Measurements from ENCODE around the gene FBXO39.
"Not testable (repeated sequence)": the region's sequence is repeated elsewhere in the genome, so short reads cannot be mapped to it uniquely, and the experiment has no call there.

Gene FBXO39

DNA sequence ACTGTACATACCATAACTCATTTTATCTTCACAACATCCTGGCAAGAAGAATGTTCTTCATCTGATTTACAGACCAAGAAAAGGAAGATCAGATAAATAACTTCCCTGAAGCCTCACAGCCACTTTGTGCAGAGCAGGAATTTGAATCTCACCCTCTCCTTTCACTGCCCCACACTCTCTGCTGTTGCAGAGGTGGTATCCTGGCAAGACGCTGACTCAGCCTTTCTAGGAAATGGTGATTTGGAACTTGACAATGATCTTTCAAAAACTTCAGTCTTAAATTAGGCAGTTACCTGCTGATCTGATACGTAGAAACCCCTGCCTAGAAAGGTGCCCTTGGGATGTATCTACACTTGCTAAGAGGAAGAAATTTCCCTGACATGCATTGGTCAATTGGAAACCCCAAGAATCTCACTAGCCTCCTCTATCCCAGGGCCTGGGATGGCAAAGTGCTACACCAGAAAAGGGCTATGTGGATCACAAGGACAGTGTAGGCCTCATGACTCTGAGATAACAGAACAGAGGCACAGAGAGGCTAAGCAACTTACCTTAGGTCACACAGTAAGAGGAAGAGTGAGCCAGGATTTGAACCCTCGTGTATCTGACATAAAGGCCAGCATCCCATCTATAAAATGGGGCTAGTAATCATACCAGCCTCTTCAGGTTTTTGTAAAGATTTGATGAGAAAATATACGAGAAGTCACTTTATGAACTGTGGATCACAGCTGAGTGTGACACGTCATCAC, 17.9 kb downstream of the FBXO39 start:
- DNase-seq: peak; percentile 8

- DNase-seq: no peak
Observed at GRCh38 chr17:6796017-6796886, 20.2 kb downstream of the FBXO39 start.

GRCh38 chr17:6796887-6797490, 21.0 kb downstream of the FBXO39 start:
- DNase-seq: no peak

GRCh38 chr17:6797718-6798351, 21.8 kb downstream of the FBXO39 start:
- no peak for DNase-seq

- DNase-seq: no peak
Observed at GRCh38 chr17:6799738-6800137, 23.7 kb downstream of the FBXO39 start.

GRCh38 chr17:6800422-6801027, 24.5 kb downstream of the FBXO39 start:
- peak; percentile 49 for DNase-seq

DNA sequence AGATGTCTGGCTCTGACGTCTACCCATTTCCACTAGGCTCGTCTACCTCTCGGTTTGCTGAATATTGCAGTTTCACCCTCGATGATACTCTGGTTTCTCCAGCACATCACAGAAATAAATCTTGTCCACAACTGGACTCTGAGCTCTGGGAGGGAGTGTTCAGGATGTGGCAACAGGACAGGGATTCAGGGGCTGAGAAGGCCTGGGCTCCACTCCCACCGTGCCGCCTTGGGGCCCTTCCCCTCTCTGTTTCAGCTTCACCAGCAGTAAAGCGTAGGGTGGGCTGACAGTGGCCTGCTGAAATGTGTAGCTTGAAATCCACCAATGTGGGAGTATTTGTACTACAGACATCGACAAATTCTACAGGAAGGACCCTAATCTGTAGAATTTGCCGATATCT, 35.5 kb downstream of the FBXO39 start:
- DNase-seq: no peak

- DNase-seq: no peak
Observed at GRCh38 chr17:6812295-6812694, 36.3 kb downstream of the FBXO39 start.

GRCh38 chr17:6815775-6816174, 39.8 kb downstream of the FBXO39 start:
- DNase-seq: peak; percentile 19

- DNase-seq: not testable (repeated sequence)
Observed at GRCh38 chr17:6816368-6816767, 40.4 kb downstream of the FBXO39 start.

DNA sequence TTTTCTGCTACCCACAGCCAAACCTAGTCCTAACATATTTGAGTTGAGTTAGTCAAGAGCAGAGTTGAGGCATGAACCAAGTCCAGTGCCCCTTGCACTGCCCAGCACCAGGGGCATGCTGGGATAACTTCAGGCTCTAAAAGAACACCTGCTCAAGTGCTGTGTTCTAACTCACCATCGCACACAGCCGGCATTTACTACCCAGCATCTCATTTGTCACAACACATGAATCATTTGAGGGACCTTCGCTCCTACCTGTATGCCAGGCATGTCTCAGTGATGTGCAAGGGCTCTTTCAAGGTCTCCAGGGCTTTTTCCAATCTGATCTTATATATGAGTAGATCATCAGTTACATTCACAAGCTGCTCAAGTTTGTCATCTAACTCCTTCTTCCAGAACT, 42.9 kb downstream of the FBXO39 start:
- DNase-seq: no peak

DNA sequence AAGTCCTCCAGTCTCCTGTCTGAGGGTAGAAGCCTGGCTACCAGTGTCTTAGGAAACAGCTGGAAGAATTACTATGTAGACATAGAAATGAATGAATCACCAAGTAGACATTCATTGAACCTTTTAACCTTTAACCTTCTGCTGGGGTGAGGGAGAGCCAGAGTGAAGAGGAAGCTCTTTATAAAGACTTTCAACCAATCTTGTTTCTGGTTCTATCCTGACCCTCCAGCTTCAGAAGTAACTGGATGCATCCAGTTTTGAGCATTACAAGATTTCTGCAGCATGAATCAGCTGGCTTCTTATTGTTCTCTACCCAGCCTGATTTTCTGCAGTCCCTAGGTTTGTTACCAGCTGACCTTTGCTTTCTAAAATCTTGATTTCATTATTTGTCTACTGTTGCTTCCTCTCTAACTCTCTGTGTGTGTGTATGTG, 47.0 kb downstream of the FBXO39 start:
- no peak for DNase-seq

GRCh38 chr17:6830383-6830986, 54.5 kb downstream of the FBXO39 start:
- no peak for DNase-seq

- peak; percentile 72 for DNase-seq
Observed at GRCh38 chr17:6831661-6832263, 55.7 kb downstream of the FBXO39 start, which contains the start of gene TEKT1. Gene TEKT1 (minus strand): TSS chr17:6831729. CDS start chr17:6830376, 1,353 bp downstream.

Measured in activated CD4-positive, alpha-beta T cell treated with anti-CD3 and anti-CD28 coated beads for 48 hours (primary cell).